HepG2 (cell line): ENCODE measurements around the gene CDK17. TPM values are rescaled to one million over a fixed set of nuclear protein-coding genes. Genes with fewer than 3 reads are reported as not detected.
A peak's percentile ranks its signal among the peaks of the same experiment; 100 is the strongest.

Experiments used
- ATAC-seq: fragments of 200-7000 bp; cut with Tn5 transposase; 3 replicates; pipeline ENCODE4 v1.9.1; 2020; ENCODE audit warnings: mild to moderate bottlenecking, moderate library complexity
- BruUV-seq: library from RNA; stranded (reverse); fragments of 400-500 nt; replicated peaks from 2 replicates; lab custom pipeline; 2021; lab: Mats Ljungman, UMichigan
- CTCF ChIA-PET: fragments of 300-600 bp; formaldehyde crosslinking; extraction: SDS; loops from one replicate; lab custom pipeline; 2021; ENCODE audit warnings: low total read pairs, inconsistent platforms, low intra/inter-chr PET ratio; lab: Yijun Ruan, JAX
- POLR2A ChIA-PET: fragments of 350-600 bp; sonication (Branson Sonifier 250); formaldehyde crosslinking; loops from one replicate; lab custom pipeline; 2020; ENCODE audit warnings: antibody characterized with exemption, inconsistent platforms; lab: Yijun Ruan, JAX
- DNase-seq: peaks from one replicate; pipeline ENCODE4 v3.0.0-alpha.2; 2015; ENCODE audit warnings: low spot score
- FAIRE-seq: peaks from 3 replicates; lab custom pipeline; 2011; peaks lifted over from hg19 to GRCh38; lab: Jason Lieb, UNC
- H2AFZ ChIP-seq: one replicate; pipeline ENCODE4 v1.6.1; 2011; ENCODE audit warnings: low read length, inconsistent platforms
- H3K27ac ChIP-seq: fragments of 300-600 bp; 3 replicates; pipeline ENCODE4 v1.8.0; 2011; ENCODE audit warnings: mixed run types, mild to moderate bottlenecking, mixed read lengths, low read length, inconsistent platforms; ENCODE audit not compliant: insufficient read depth; ENCODE audit errors: extremely low read length
- H3K27me3 ChIP-seq, 2 experiments: fragments of 200-600 bp in 1 of 2; 2 replicates in 1 of 2; 3 replicates in 1 of 2; pipeline versions ENCODE4 v1.6.0 to v1.8.0; 2011; ENCODE audit warnings: low read length in 2 of 2, mild to moderate bottlenecking in 2 of 2, moderate library complexity in 2 of 2, inconsistent platforms in 1 of 2; ENCODE audit not compliant: insufficient read depth in 2 of 2, control insufficient read depth in 1 of 2
- H3K36me3 ChIP-seq, 2 experiments: fragments of 200-600 bp in 1 of 2; replicated peaks in 1 of 2; 2 replicates in 1 of 2; 3 replicates in 1 of 2; pipeline versions ENCODE4 v1.5.1 to v1.8.0; 2011; ENCODE audit warnings: low read length in 2 of 2, inconsistent platforms in 1 of 2; ENCODE audit not compliant: insufficient read depth in 2 of 2, control insufficient read depth in 1 of 2
- H3K4me1 ChIP-seq: 2 replicates; pipeline ENCODE4 v1.5.1; 2012; ENCODE audit warnings: low read length, inconsistent platforms; ENCODE audit not compliant: insufficient read depth
- H3K4me2 ChIP-seq: 2 replicates; pipeline ENCODE4 v1.6.0; 2011; ENCODE audit warnings: low read depth, low read length, inconsistent platforms
- H3K4me3 ChIP-seq, 3 experiments: fragments of 200-600 bp in 1 of 3; sonication (generic), shearing (Covaris generic) in 1 of 3; replicated peaks in 1 of 3; 2 replicates each; pipeline ENCODE4 v1.5.1; 2011 to 2016; ENCODE audit warnings: low read length in 3 of 3, inconsistent platforms in 2 of 3, low read depth in 2 of 3, mild to moderate bottlenecking in 2 of 3, control low read depth in 1 of 3, mixed read lengths in 1 of 3; ENCODE audit not compliant: insufficient read depth in 1 of 3
- H3K79me2 ChIP-seq: one replicate; pipeline ENCODE4 v1.6.1; 2011; ENCODE audit warnings: low read length, inconsistent platforms; ENCODE audit not compliant: insufficient read depth
- H3K9ac ChIP-seq: 2 replicates; pipeline ENCODE4 v1.6.0; 2011; ENCODE audit warnings: mild to moderate bottlenecking, low read depth, low read length, inconsistent platforms; ENCODE audit not compliant: insufficient read depth
- H3K9me3 ChIP-seq: 2 replicates; pipeline ENCODE4 v1.5.1; 2012; ENCODE audit warnings: mild to moderate bottlenecking, low read length
- H4K20me1 ChIP-seq: 2 replicates; pipeline ENCODE4 v1.6.0; 2011; ENCODE audit warnings: inconsistent platforms, mild to moderate bottlenecking, low read length, moderate library complexity; ENCODE audit not compliant: insufficient read depth
- DNMT1 ChIP-seq: sonication (generic); formaldehyde crosslinking; IDR thresholded peaks from 2 replicates; pipeline ENCODE4 v1.5.1; 2020; ENCODE audit warnings: mild to moderate bottlenecking, missing genetic modification reagents
- FLYWCH1 ChIP-seq: sonication (generic); formaldehyde crosslinking; IDR thresholded peaks from 2 replicates; pipeline ENCODE4 v1.8.1; 2023; ENCODE audit warnings: mild to moderate bottlenecking, missing genetic modification reagents
- MAFF ChIP-seq: IDR thresholded peaks from 2 replicates; pipeline ENCODE4 v1.6.1; 2011; ENCODE audit warnings: low read depth, low read length, improper control_type of control experiment
- MAFK ChIP-seq, 2 experiments: IDR thresholded peaks in 1 of 2; conservative IDR thresholded peaks in 1 of 2; 2 replicates each; pipeline ENCODE4 v1.6.1; 2011; ENCODE audit warnings: improper control_type of control experiment in 2 of 2, low read length in 2 of 2
- NFE2L2 ChIP-seq: fragments of 150-350 bp; IDR thresholded peaks from 2 replicates; pipeline ENCODE4 v1.6.1; 2014; ENCODE audit warnings: low read length
- SOX5 ChIP-seq: IDR thresholded peaks from 2 replicates; pipeline ENCODE4 v1.6.1; 2016; ENCODE audit warnings: borderline replicate concordance
- ZNF121 ChIP-seq: sonication (generic); formaldehyde crosslinking; IDR thresholded peaks from 2 replicates; pipeline ENCODE4 v1.5.0; 2020; ENCODE audit warnings: mild to moderate bottlenecking, missing genetic modification reagents
- ZNF234 ChIP-seq: sonication (generic); formaldehyde crosslinking; conservative IDR thresholded peaks from 2 replicates; pipeline ENCODE4 v1.5.1; 2020; ENCODE audit warnings: mild to moderate bottlenecking, missing genetic modification reagents
- ZNF256 ChIP-seq: sonication (generic); formaldehyde crosslinking; conservative IDR thresholded peaks from 2 replicates; pipeline ENCODE4 v1.4.0; 2020; ENCODE audit warnings: missing genetic modification reagents
- WGBS: methylation state at CpG from one replicate; pipeline ENCODE4 v1.1.6; 2017; ENCODE audit warnings: low lambda C conversion rate; 5-methylcytosine and 5-hydroxymethylcytosine counted together
- in situ Hi-C: cut with HindIII; loops from 2 replicates; pipeline ENCODE4 v1.10.0; 2017; ENCODE audit warnings: low pct_unique_long_range_greater_than_20kb; ENCODE audit not compliant: extremely low pct_ligation_motif_present
- intact Hi-C: fragments of 100-400 bp; cut with micrococcal nuclease; formaldehyde crosslinking; loops from one replicate; pipeline ENCODE4 v1.10.0; 2022; ENCODE audit not compliant: unreplicated experiment
- polyA plus RNA-seq, 8 experiments: library from polyadenylated mRNA; depleted of rRNA in 3 of 8; stranded (reverse) in 7 of 8; unstranded in 1 of 8; fragments of >200 nt; fragmentation: Illumina TruSeq in 4 of 8; extraction: Trizol in 4 of 8; gene quantifications; 2 replicates each; pipeline versions ENCODE4 v1.2.1 to v1.2.3, GENCODE V29; 2011 to 2016; ENCODE audit warnings: low read depth in 4 of 8, missing spikeins in 1 of 8, mixed read lengths in 1 of 8; ENCODE audit not compliant: insufficient read depth in 1 of 8
- total RNA-seq, 5 experiments: library from RNA; depleted of rRNA; stranded (reverse); fragments of >200 nt; fragmentation: Illumina TruSeq; extraction: Trizol; gene quantifications; 2 replicates each; pipeline ENCODE4 v1.2.3, GENCODE V29; 2016; ENCODE audit warnings: low read depth in 1 of 5
- TF ChIP-seq, protein P1 (sequence below): sonication (generic); formaldehyde crosslinking; IDR thresholded peaks from 2 replicates; pipeline ENCODE4 v1.5.0; 2020; ENCODE audit warnings: missing genetic modification reagents, mild to moderate bottlenecking, borderline replicate concordance

CDK17 gene
- total and polyA plus RNA-seq, 2 of the 13 experiments (the other 11 are each of a cell fraction or from before 2014, with no cell fraction given), result 9.9 to 22.3 TPM

- DNase-seq (no peak), ATAC-seq (no peak), FAIRE-seq (no peak)
- no TSS peak for BruUV-seq
- Histone ChIP-seq H4K20me1 (peaks cover 6% of the 10 kb centered on the region; the same call in 1 of the 2 replicates), H2AFZ (no peak overlapping the region), H3K4me3 (no peak overlapping the region), H3K4me1 (peaks cover 34% of the 10 kb centered on the region), H3K9ac (no peak overlapping the region), H3K27ac (no peak overlapping the region), H3K9me3 (no peaks in the 10 kb centered on the region), H3K27me3 (no peaks in the 10 kb centered on the region), H3K79me2 (peaks cover 64% of the 10 kb centered on the region), H3K36me3 (no peaks in the 10 kb centered on the region), H3K4me2 (no peak overlapping the region)
- intact Hi-C loops (no loop called here), in situ Hi-C loops (no loop called here)
- 94% methylated on average over 2 of the region's 2 CpGs for WGBS
- TF ChIP-seq ZNF121 (CRISPR knock-in tag) (peak; percentile 55; the same call in 1 of the 2 replicates), ZNF234 (CRISPR knock-in tag) (no peak)
- ChIA-PET POLR2A (no interaction called here), CTCF (no interaction called here)
Observed at GRCh38 chr12:96365604-96366380, 34.4 kb downstream of the CDK17 start.

DNA sequence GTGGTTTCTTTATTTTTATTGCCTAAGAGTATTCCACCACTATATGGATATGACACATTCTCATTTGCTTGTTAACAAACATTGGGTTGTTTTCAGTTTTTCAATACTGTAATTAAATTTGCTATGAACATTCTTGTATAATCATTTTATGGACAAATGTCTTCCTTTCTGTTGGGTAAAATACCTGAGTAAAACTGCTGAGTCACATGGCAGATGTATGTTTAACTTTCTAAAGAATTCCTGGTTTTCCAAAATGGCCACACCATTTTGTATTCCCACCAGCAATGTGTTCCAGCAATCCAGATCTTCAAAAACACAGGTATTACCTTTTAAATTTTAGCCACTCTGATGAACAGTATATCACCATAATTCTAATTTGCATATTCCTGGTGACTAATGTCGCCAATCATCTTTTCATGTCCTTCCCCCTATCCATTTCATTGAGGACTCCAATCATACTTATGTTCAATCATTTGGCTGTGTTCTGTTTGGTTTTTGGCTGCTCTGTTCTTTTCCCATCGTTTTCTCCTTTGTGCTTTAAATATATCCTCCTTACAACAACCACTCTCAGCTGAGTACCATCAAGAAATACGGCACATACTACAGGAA is 36.0 kb downstream of the CDK17 start:
- intact Hi-C loops, result no loop called here

More for the DNA sequence above, 36.0 kb downstream of the CDK17 start:
- no peak overlapping the region for H2AFZ ChIP-seq
- H3K27ac ChIP-seq, result peak overlapping the region; percentile 41
- POLR2A ChIA-PET, result no interaction called here
- no peak overlapping the region for H3K4me2 ChIP-seq
- ATAC-seq (no peak), FAIRE-seq (no peak), DNase-seq (no peak)
- H3K4me1 ChIP-seq, result peaks cover 39% of the 10 kb centered on the region
- no peak overlapping the region for H3K9ac ChIP-seq
- TF ChIP-seq, protein P1, sequence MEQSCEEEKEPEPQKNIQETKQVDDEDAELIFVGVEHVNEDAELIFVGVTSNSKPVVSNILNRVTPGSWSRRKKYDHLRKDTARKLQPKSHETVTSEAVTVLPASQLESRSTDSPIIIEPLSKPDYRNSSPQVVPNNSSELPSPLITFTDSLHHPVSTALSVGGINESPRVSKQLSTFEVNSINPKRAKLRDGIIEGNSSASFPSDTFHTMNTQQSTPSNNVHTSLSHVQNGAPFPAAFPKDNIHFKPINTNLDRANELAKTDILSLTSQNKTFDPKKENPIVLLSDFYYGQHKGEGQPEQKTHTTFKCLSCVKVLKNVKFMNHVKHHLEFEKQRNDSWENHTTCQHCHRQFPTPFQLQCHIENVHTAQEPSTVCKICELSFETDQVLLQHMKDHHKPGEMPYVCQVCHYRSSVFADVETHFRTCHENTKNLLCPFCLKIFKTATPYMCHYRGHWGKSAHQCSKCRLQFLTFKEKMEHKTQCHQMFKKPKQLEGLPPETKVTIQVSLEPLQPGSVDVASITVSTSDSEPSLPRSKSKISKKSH (CRISPR knock-in tag), result no peak
- TF ChIP-seq SOX5 (CRISPR knock-in tag), result no peak
- TF ChIP-seq FLYWCH1 (CRISPR knock-in tag), result no peak
- TF ChIP-seq NFE2L2, result peak; percentile 92
- TF ChIP-seq MAFF, result 0 out of 2 replicates have a peak, but pooled peaks have one; percentile 20
- peak; percentile 52 to 54; a peak in 3 of 4 replicates for TF ChIP-seq MAFK (conservative IDR thresholded peaks at IDR 0.05 in 1 of 2, IDR thresholded peaks at IDR 0.05 in 1 of 2; ENCODE audit: low read length in 2 of 2)
- no peak for TF ChIP-seq DNMT1 (CRISPR knock-in tag)
- no peak for TF ChIP-seq ZNF256 (CRISPR knock-in tag)
- peaks cover 64% of the 10 kb centered on the region for H3K79me2 ChIP-seq
- H3K27me3 ChIP-seq, result no peaks in the 10 kb centered on the region
- H4K20me1 ChIP-seq, result peaks cover 7% of the 10 kb centered on the region; the same call in 1 of the 2 replicates
- in situ Hi-C loops, result no loop called here
- H3K4me3 ChIP-seq, result no peak overlapping the region
- H3K36me3 ChIP-seq, result no peaks in the 10 kb centered on the region
- H3K9me3 ChIP-seq, result no peaks in the 10 kb centered on the region
- TSS peak; percentile 36 for BruUV-seq
- WGBS, result 95% methylated on average over 3 of the region's 3 CpGs
- CTCF ChIA-PET, result no interaction called here
